ENCODE measurements around the gene PLPP2. TPM values are rescaled to one million over a fixed set of nuclear protein-coding genes. Genes with fewer than 3 reads are reported as not detected.

The PLPP2 gene
- total RNA-seq, 1 experiment from 2014 or later: 9.4 TPM

Other genes starting within 250 kb of the PLPP2 start
- not detected in 2 replicates for gene OR4F17, start 184.3 kb downstream of the PLPP2 start, total RNA-seq (2014; rRNA removed; shearing (Covaris generic))
- gene MIER2, start 53.4 kb upstream of the PLPP2 start, total RNA-seq (2014; rRNA removed; shearing (Covaris generic)): 8.2 and 8.4 TPM in 2 replicates
- 0.80 and 1.1 TPM in 2 replicates for gene C2CD4C, start 117.7 kb upstream of the PLPP2 start, total RNA-seq (2014; rRNA removed; shearing (Covaris generic))
- 6.7 and 7.0 TPM in 2 replicates for gene SHC2, start 169.6 kb upstream of the PLPP2 start, total RNA-seq (2014; rRNA removed; shearing (Covaris generic))
- gene MADCAM1, start 205.1 kb upstream of the PLPP2 start, total RNA-seq (2014; rRNA removed; shearing (Covaris generic)): not detected in 2 replicates
- gene TPGS1, start 216.1 kb upstream of the PLPP2 start, total RNA-seq (2014; rRNA removed; shearing (Covaris generic)): 19.5 and 26.4 TPM in 2 replicates
- 51.0 and 52.7 TPM in 2 replicates for gene CDC34, start 240.4 kb upstream of the PLPP2 start, total RNA-seq (2014; rRNA removed; shearing (Covaris generic))

All from SK-MEL-5 (cell line).